NOMO-1 (cell line): ENCODE results near the gene GCSAM.

ENCODE experiments used
- DNase-seq, 2 experiments: peaks; one replicate each; lab custom pipeline; 2025; ENCODE audit not compliant: unreplicated experiment in 2 of 2; lab: John Stamatoyannopoulos, UW

GCSAM gene

GRCh38 chr3:112132975-112133448 lies at the start of gene GCSAM:
TSS of gene GCSAM (minus strand) at chr3:112133248. CDS start at chr3:112133120, 128 bp downstream.
- DNase-seq = peak; percentile 60 to 85

GRCh38 chr3:112175646-112176045 lies 42.6 kb upstream of the GCSAM start:
- no peak for DNase-seq

- DNase-seq = no peak
Observed at GRCh38 chr3:112175037-112175436, 42.0 kb upstream of the GCSAM start.

GRCh38 chr3:112171144-112171543 lies 38.1 kb upstream of the GCSAM start:
- DNase-seq = no peak

- DNase-seq = no peak
Observed at GRCh38 chr3:112170046-112170445, 37.0 kb upstream of the GCSAM start.

GRCh38 chr3:112167758-112168157 lies 34.7 kb upstream of the GCSAM start:
- peak in 1 of 2 experiments; percentile 5 for DNase-seq

GRCh38 chr3:112149136-112149535 lies 16.1 kb upstream of the GCSAM start:
- DNase-seq = no peak

- no peak for DNase-seq
Observed at GRCh38 chr3:112143689-112144088, 10.6 kb upstream of the GCSAM start.

GRCh38 chr3:112143251-112143650 lies 10.2 kb upstream of the GCSAM start:
- DNase-seq = no peak

GRCh38 chr3:112141293-112141692 lies 8.2 kb upstream of the GCSAM start:
- DNase-seq = no peak

- DNase-seq = no peak
Observed at GRCh38 chr3:112140584-112140983, 7.5 kb upstream of the GCSAM start.

GRCh38 chr3:112138219-112138969 lies 5.3 kb upstream of the GCSAM start:
- DNase-seq = peak in 1 of 2 experiments; percentile 38

GRCh38 chr3:112137781-112138180 lies 4.7 kb upstream of the GCSAM start:
- DNase-seq = peak in 1 of 2 experiments; percentile 35

GRCh38 chr3:112136959-112137693 lies 4.1 kb upstream of the GCSAM start:
- peak; percentile 27 to 59 for DNase-seq

GRCh38 chr3:112136046-112136445 lies 3.0 kb upstream of the GCSAM start:
- DNase-seq = no peak

GRCh38 chr3:112134335-112135124 lies 1.5 kb upstream of the GCSAM start:
- DNase-seq = no peak

- no peak for DNase-seq
Observed at GRCh38 chr3:112133626-112134334, 732 bp upstream of the GCSAM start.

- DNase-seq = no peak
Observed at GRCh38 chr3:112132554-112132953, 494 bp downstream of the GCSAM start.

GRCh38 chr3:112132088-112132487 lies 960 bp downstream of the GCSAM start:
- no peak for DNase-seq

GRCh38 chr3:112131111-112131510 lies 1.9 kb downstream of the GCSAM start:
- no peak for DNase-seq

- DNase-seq = no peak
Observed at GRCh38 chr3:112130638-112130993, 2.4 kb downstream of the GCSAM start.
